ENCODE measurements around the gene COMMD3. TPM values are rescaled to one million over a fixed set of nuclear protein-coding genes. Genes with fewer than 3 reads are reported as not detected.

Gene COMMD3
- total and polyA plus RNA-seq, 2 donors (not counting 3 experiments of a cell fraction or from before 2014, with no cell fraction given): 22.5 to 48.9 TPM

DNA sequence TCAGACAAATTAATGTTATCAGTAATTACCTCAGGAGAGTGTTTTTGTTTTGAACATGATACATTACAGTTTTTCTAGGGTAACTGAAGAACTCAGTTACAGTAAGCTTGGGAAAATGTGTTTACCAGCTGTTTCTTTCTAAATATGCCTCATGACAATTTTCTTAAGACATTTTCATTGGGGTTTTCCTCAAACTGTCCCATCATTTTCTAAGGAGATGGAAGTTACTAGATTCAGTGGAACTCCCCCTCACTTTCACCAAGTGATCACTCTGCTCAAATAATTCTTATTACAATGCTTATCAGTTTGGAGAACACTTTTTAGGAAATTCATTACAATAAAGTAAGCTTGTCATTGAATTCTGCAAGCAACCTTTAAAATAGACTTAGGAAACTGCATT, 22.7 kb downstream of the COMMD3 start:
- no peak overlapping the region for H3K4me2 ChIP-seq (ENCODE audit: insufficient read depth, low read length)
- no peak overlapping the region for H2AFZ ChIP-seq (ENCODE audit: low read depth, low read length)
- H3K79me2 ChIP-seq (ENCODE audit: control insufficient read depth, insufficient read depth, low read length): no peaks in the 10 kb centered on the region
- H4K20me1 ChIP-seq (replicated peaks; ENCODE audit: control insufficient read depth, extremely low read depth, insufficient read depth, low read length): no peaks in the 10 kb centered on the region
- no peak overlapping the region for H3K9ac ChIP-seq (replicated peaks; ENCODE audit: extremely low read depth, insufficient read depth, low read length)
- ChIA-PET CTCF (interaction anchor here (1.0 to 1.4 kb wide), 2 partner anchors 10 to 16 kb away, joined by 3 read pairs; no protein-coding TSS in a partner anchor), POLR2A (interaction anchor here (1.4 kb wide), 1 partner anchor 110 kb away, joined by 3 read pairs; no protein-coding TSS in a partner anchor)
- dilution Hi-C loops (cut with MboI; ENCODE audit: extremely low pct_ligation_motif_present, low sequenced_read_pairs): no loop called here
- H3K4me3 ChIP-seq (replicated peaks in 1 of 3; ENCODE audit: insufficient read depth in 1 of 3, low read depth in 1 of 3, low read length in 3 of 3): no peak overlapping the region
- DNase-seq (ENCODE audit: low read depth, low spot score) (no peak), FAIRE-seq (no peak)
- no TSS peak for BruUV-seq (replicated peaks)
- intact Hi-C loops (cut with micrococcal nuclease): no loop called here
- H3K9me1 ChIP-seq (replicated peaks; ENCODE audit: control insufficient read depth, extremely low read depth, insufficient read depth, low read length): no peaks in the 10 kb centered on the region
- H3K36me3 ChIP-seq (ENCODE audit: control insufficient read depth in 2 of 2, extremely low read depth in 1 of 2, insufficient read depth in 2 of 2, low read length in 2 of 2): no peaks in the 10 kb centered on the region
- no peak overlapping the region for H3K27ac ChIP-seq (ENCODE audit: insufficient read depth, low read depth, low read length)
- peaks cover 69 to 90% of the 10 kb centered on the region in 2 experiments for H3K27me3 ChIP-seq (ENCODE audit: control insufficient read depth in 2 of 2, insufficient read depth in 2 of 2, low read length in 2 of 2)
- no peak for TF ChIP-seq FOS (IDR thresholded peaks at IDR 0.05; ENCODE audit: borderline replicate concordance, insufficient read depth, low read length)
- TF ChIP-seq EZH2 (IDR thresholded peaks at IDR 0.05; ENCODE audit: borderline replicate concordance, low read depth, low read length, severe bottlenecking): peak; percentile 30
- H3K9me3 ChIP-seq (replicated peaks; ENCODE audit: control insufficient read depth, insufficient read depth, low read length): no peaks in the 10 kb centered on the region
- peaks cover 24% of the 10 kb centered on the region for H3K4me1 ChIP-seq (ENCODE audit: control insufficient read depth, extremely low read depth, insufficient read depth, low read length)

DNA sequence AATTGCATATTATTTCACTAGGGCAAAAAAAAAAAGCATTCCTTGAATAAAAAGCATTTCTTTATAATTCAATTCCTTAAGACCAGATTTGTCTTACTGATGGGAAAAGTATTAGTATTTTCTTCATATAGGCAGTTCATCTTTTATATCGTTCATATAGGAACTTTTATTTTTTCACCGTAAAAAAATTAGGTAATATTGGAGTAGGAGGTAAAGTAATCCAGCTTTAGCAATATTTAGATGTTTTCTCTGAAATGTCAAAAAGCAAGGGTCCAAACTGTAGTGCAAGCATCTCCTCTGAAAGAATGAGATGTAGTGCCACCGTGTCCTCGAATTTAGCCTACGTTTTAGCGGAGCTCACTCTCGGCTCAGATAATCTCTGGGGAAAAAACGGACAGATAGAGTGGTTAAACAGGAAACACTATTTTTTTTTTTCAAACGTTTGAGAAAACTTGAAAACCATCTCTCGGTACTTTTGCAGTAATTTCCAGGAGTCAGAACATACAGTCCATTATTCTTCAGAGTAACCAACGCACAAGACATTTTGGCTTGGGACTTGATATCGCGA, 23.7 kb downstream of the COMMD3 start:
- H3K9me1 ChIP-seq (replicated peaks; ENCODE audit: control insufficient read depth, extremely low read depth, insufficient read depth, low read length): no peaks in the 10 kb centered on the region
- TSS peak; percentile 37 for BruUV-seq (replicated peaks)
- H3K79me2 ChIP-seq (ENCODE audit: control insufficient read depth, insufficient read depth, low read length): no peaks in the 10 kb centered on the region
- ChIA-PET CTCF (interaction anchor here (0.8 to 1.5 kb wide), 13 partner anchors 9 to 844 kb away, joined by 3 to 9 read pairs (median 4); partner anchors contain the start of gene COMMD3), POLR2A (interaction anchor here (0.9 to 1.8 kb wide), 7 partner anchors 24 to 813 kb away, joined by 3 to 8 read pairs (median 4); partner anchors contain the start of gene COMMD3)
- H3K4me3 ChIP-seq (replicated peaks in 1 of 3; ENCODE audit: insufficient read depth in 1 of 3, low read depth in 1 of 3, low read length in 3 of 3): peak overlapping the region; percentile 78 to 81 (median 80)
- DNase-seq (ENCODE audit: low read depth, low spot score): no peak
- no peak overlapping the region for H3K27ac ChIP-seq (ENCODE audit: insufficient read depth, low read depth, low read length)
- H3K9me3 ChIP-seq (replicated peaks; ENCODE audit: control insufficient read depth, insufficient read depth, low read length): no peaks in the 10 kb centered on the region
- peaks cover 17% of the 10 kb centered on the region for H3K4me1 ChIP-seq (ENCODE audit: control insufficient read depth, extremely low read depth, insufficient read depth, low read length)
- no peak overlapping the region for H2AFZ ChIP-seq (ENCODE audit: low read depth, low read length)
- peaks cover 70 to 90% of the 10 kb centered on the region in 2 experiments for H3K27me3 ChIP-seq (ENCODE audit: control insufficient read depth in 2 of 2, insufficient read depth in 2 of 2, low read length in 2 of 2)
- intact Hi-C loops (cut with micrococcal nuclease) (loop anchor here (1.0 to 5.0 kb wide), 4 partner anchors 23 to 843 kb away; partner anchors contain the start of gene COMMD3), dilution Hi-C loops (cut with MboI; ENCODE audit: extremely low pct_ligation_motif_present, low sequenced_read_pairs) (no loop called here)
- H3K4me2 ChIP-seq (ENCODE audit: insufficient read depth, low read length): peak overlapping the region; percentile 93
- peak overlapping the region; percentile 86 for H3K9ac ChIP-seq (replicated peaks; ENCODE audit: extremely low read depth, insufficient read depth, low read length)
- H3K36me3 ChIP-seq (ENCODE audit: control insufficient read depth in 2 of 2, extremely low read depth in 1 of 2, insufficient read depth in 2 of 2, low read length in 2 of 2): no peaks in the 10 kb centered on the region
- no peak for FAIRE-seq
- TF ChIP-seq JUN (IDR thresholded peaks at IDR 0.05; ENCODE audit: borderline replicate concordance, insufficient read depth, insufficient read length, low read depth) (no peak), POLR2AphosphoS5 (IDR thresholded peaks at IDR 0.05; ENCODE audit: insufficient read depth, low read depth, low read length) (no peak), POLR2A (IDR thresholded peaks at IDR 0.05; ENCODE audit: low read depth, low read length) (no peak), MYC (IDR thresholded peaks at IDR 0.05; ENCODE audit: low read depth, low read length) (no peak), GATA2 (IDR thresholded peaks at IDR 0.05; ENCODE audit: insufficient read depth, insufficient read length, low read depth, low read length) (no peak), FOS (IDR thresholded peaks at IDR 0.05; ENCODE audit: borderline replicate concordance, insufficient read depth, low read length) (no peak)
- H4K20me1 ChIP-seq (replicated peaks; ENCODE audit: control insufficient read depth, extremely low read depth, insufficient read depth, low read length): no peaks in the 10 kb centered on the region

Data from endothelial cell of umbilical vein (primary cell).